H9 (cell line): ENCODE results near the gene ROBO3. TPM values are rescaled to one million over a fixed set of nuclear protein-coding genes. Genes with fewer than 3 reads are reported as not detected.

Experiments
- DNase-seq: peaks from one replicate; pipeline ENCODE4 v3.0.0-alpha.2; 2017
- H2AFZ ChIP-seq: one replicate; pipeline ENCODE4 v1.6.1; 2013; ENCODE audit warnings: mild to moderate bottlenecking, low read length, control low read depth, moderate library complexity
- H2AK5ac ChIP-seq: 2 replicates; pipeline ENCODE4 v1.6.1; 2013; ENCODE audit warnings: low read length, control low read depth, mixed read lengths; ENCODE audit not compliant: insufficient read length
- H2BK120ac ChIP-seq: one replicate; pipeline ENCODE4 v1.6.1; 2013; ENCODE audit warnings: low read depth, mild to moderate bottlenecking, low read length, control low read depth, inconsistent platforms; ENCODE audit not compliant: poor library complexity, severe bottlenecking
- H2BK12ac ChIP-seq: 2 replicates; pipeline ENCODE4 v1.6.1; 2013; ENCODE audit warnings: low read length, control low read depth, mixed read lengths, low read depth; ENCODE audit not compliant: insufficient read length
- H2BK15ac ChIP-seq: 2 replicates; pipeline ENCODE4 v1.6.1; 2013; ENCODE audit warnings: low read depth, low read length, control low read depth
- H2BK20ac ChIP-seq: one replicate; pipeline ENCODE4 v1.6.1; 2013; ENCODE audit warnings: low read depth, mild to moderate bottlenecking, low read length, control low read depth, inconsistent platforms; ENCODE audit not compliant: poor library complexity, severe bottlenecking
- H2BK5ac ChIP-seq: 2 replicates; pipeline ENCODE4 v1.6.1; 2013; ENCODE audit warnings: low read length, control low read depth, mixed read lengths; ENCODE audit not compliant: insufficient read length
- H3K14ac ChIP-seq: 2 replicates; pipeline ENCODE4 v1.6.1; 2013; ENCODE audit warnings: low read length, control low read depth; ENCODE audit not compliant: insufficient read depth
- H3K18ac ChIP-seq: 2 replicates; pipeline ENCODE4 v1.6.1; 2013; ENCODE audit warnings: low read depth, mild to moderate bottlenecking, mixed read lengths, low read length, control low read depth; ENCODE audit not compliant: insufficient read length
- H3K23ac ChIP-seq: 2 replicates; pipeline ENCODE4 v1.6.1; 2013; ENCODE audit warnings: low read length, control low read depth, mixed read lengths, low read depth; ENCODE audit not compliant: insufficient read length
- H3K23me2 ChIP-seq: 2 replicates; pipeline ENCODE4 v1.6.1; 2013; ENCODE audit warnings: low read depth, mild to moderate bottlenecking, mixed read lengths, low read length, control low read depth; ENCODE audit not compliant: insufficient read length, poor library complexity, severe bottlenecking
- H3K27ac ChIP-seq: 2 replicates; pipeline ENCODE4 v1.5.1; 2013; ENCODE audit warnings: low read length, control low read depth, mixed read lengths, low read depth; ENCODE audit not compliant: insufficient read length
- H3K27me3 ChIP-seq: 2 replicates; pipeline ENCODE4 v1.6.1; 2013; ENCODE audit warnings: low read length, control low read depth, inconsistent platforms; ENCODE audit not compliant: insufficient read depth
- H3K4ac ChIP-seq: 2 replicates; pipeline ENCODE4 v1.6.1; 2013; ENCODE audit warnings: low read depth, mild to moderate bottlenecking, control low read depth, inconsistent platforms, low read length, moderate library complexity
- H3K4me1 ChIP-seq: 2 replicates; pipeline ENCODE4 v1.6.1; 2013; ENCODE audit warnings: low read length, control low read depth, inconsistent platforms; ENCODE audit not compliant: insufficient read depth
- H3K4me2 ChIP-seq: 2 replicates; pipeline ENCODE4 v1.6.1; 2013; ENCODE audit warnings: low read length, control low read depth, mixed read lengths; ENCODE audit not compliant: insufficient read length, insufficient read depth
- H3K56ac ChIP-seq: 2 replicates; pipeline ENCODE4 v1.6.1; 2013; ENCODE audit warnings: low read depth, mild to moderate bottlenecking, mixed read lengths, low read length, control low read depth; ENCODE audit not compliant: insufficient read length
- H3K79me1 ChIP-seq: 2 replicates; pipeline ENCODE4 v1.6.1; 2013; ENCODE audit warnings: low read depth, mild to moderate bottlenecking, moderate library complexity, low read length, control low read depth, inconsistent platforms; ENCODE audit not compliant: insufficient read depth, poor library complexity, severe bottlenecking
- H3K79me2 ChIP-seq: 2 replicates; pipeline ENCODE4 v1.6.1; 2013; ENCODE audit warnings: low read length, control low read depth, inconsistent platforms; ENCODE audit not compliant: insufficient read depth
- H3K9ac ChIP-seq: 2 replicates; pipeline ENCODE4 v1.6.1; 2013; ENCODE audit warnings: low read length, control low read depth, mixed read lengths; ENCODE audit not compliant: insufficient read length; ENCODE audit errors: extremely low read depth
- H3K9me3 ChIP-seq: one replicate; pipeline ENCODE4 v1.6.1; 2013; ENCODE audit warnings: low read depth, low read length, inconsistent platforms; ENCODE audit not compliant: control insufficient read depth
- H3T11ph ChIP-seq: one replicate; pipeline ENCODE4 v1.6.1; 2013; ENCODE audit warnings: mild to moderate bottlenecking, low read length, control low read depth, inconsistent platforms
- H4K20me1 ChIP-seq: one replicate; pipeline ENCODE4 v1.6.1; 2013; ENCODE audit not compliant: control insufficient read depth, insufficient read length, insufficient read depth
- H4K5ac ChIP-seq: 2 replicates; pipeline ENCODE4 v1.6.1; 2013; ENCODE audit warnings: low read depth, mild to moderate bottlenecking, mixed read lengths, low read length, control low read depth; ENCODE audit not compliant: insufficient read length
- H4K8ac ChIP-seq: replicated peaks from 2 replicates; pipeline ENCODE4 v1.6.1; 2013; ENCODE audit warnings: low read length, control low read depth, mixed read lengths, low read depth; ENCODE audit not compliant: insufficient read length
- H4K91ac ChIP-seq: 2 replicates; pipeline ENCODE4 v1.6.1; 2013; ENCODE audit warnings: low read depth, mild to moderate bottlenecking, moderate library complexity, mixed read lengths, low read length, control low read depth; ENCODE audit not compliant: insufficient read length
- H3K27ac Mint-ChIP-seq, 3 experiments: 2 replicates in 2 of 3; 3 replicates in 1 of 3; pipeline ENCODE4 v1.8.0; 2020 to 2021; ENCODE audit warnings: mixed read lengths in 3 of 3, mild to moderate bottlenecking in 1 of 3, moderate library complexity in 1 of 3
- H3K27me3 Mint-ChIP-seq: 2 replicates; pipeline ENCODE4 v1.8.0; 2021; ENCODE audit warnings: low read depth, mild to moderate bottlenecking, moderate library complexity, mixed read lengths
- H3K36me3 Mint-ChIP-seq, 3 experiments: 2 replicates in 2 of 3; 3 replicates in 1 of 3; pipeline ENCODE4 v1.8.0; 2020 to 2021; ENCODE audit warnings: low read depth in 3 of 3, mixed read lengths in 3 of 3; ENCODE audit not compliant: insufficient read depth in 1 of 3
- H3K4me1 Mint-ChIP-seq, 2 experiments: 2 replicates each; pipeline ENCODE4 v1.8.0; 2020; ENCODE audit warnings: mixed read lengths in 2 of 2
- H3K4me3 Mint-ChIP-seq, 2 experiments: 2 replicates in 1 of 2; 3 replicates in 1 of 2; pipeline ENCODE4 v1.8.0; 2020 to 2021; ENCODE audit warnings: mild to moderate bottlenecking in 2 of 2, mixed read lengths in 2 of 2, moderate library complexity in 1 of 2
- H3K9me3 Mint-ChIP-seq, 2 experiments: 2 replicates in 1 of 2; 3 replicates in 1 of 2; pipeline ENCODE4 v1.8.0; 2020; ENCODE audit warnings: mild to moderate bottlenecking in 2 of 2, mixed read lengths in 2 of 2, moderate library complexity in 1 of 2
- whole genome bisulfite sequencing: extraction: QIAGEN DNeasy Blood & Tissue Kit; methylation state at CpG from one replicate; pipeline ENCODE4 v1.1.7; 2013; ENCODE audit warnings: missing lambda C conversion rate, low lambda C conversion rate, mixed read lengths; ENCODE audit not compliant: insufficient read length; ENCODE audit errors: extremely low coverage; 5-methylcytosine and 5-hydroxymethylcytosine counted together
- total RNA-seq: library from RNA; stranded (reverse); gene quantifications from 2 replicates; pipeline ENCODE4 v1.2.1, GENCODE V29; 2021
- TF ChIP-seq, protein P1 (sequence below): fragments of 200-600 bp; sonication (generic); conservative IDR thresholded peaks from 3 replicates; pipeline ENCODE4 v1.8.0; 2021; ENCODE audit warnings: antibody characterized with exemption, mild to moderate bottlenecking

The ROBO3 gene
- total RNA-seq, 1 experiment from 2014 or later: 12.6 TPM

DNA sequence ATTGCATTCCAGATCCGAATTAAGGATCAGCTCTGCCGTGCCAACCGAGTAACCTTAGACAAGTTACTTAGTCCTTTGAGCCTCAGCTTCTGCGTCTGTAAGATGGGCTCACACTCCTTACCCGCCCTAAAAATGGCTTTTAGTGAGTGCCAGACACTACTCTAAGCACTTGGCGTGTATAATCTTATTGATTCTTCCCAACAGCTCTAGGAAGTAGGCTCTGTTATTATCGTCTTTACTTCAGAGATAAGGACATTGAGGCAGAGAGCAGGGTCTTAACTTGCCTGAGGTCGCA, 21.7 kb upstream of the ROBO3 start:
- H3T11ph ChIP-seq: no peak overlapping the region
- peaks cover 16 to 54% of the 10 kb centered on the region in 2 experiments for H3K4me1 Mint-ChIP-seq
- WGBS: no CpG with 5 or more reads among the region's 8 CpGs
- no peak overlapping the region for H3K14ac ChIP-seq
- H3K9ac ChIP-seq: no peak overlapping the region
- H2BK120ac ChIP-seq: no peak overlapping the region
- no peak overlapping the region for H3K23ac ChIP-seq
- H3K27me3 Mint-ChIP-seq: peaks cover 7% of the 10 kb centered on the region
- H3K36me3 Mint-ChIP-seq: no peaks in the 10 kb centered on the region
- H3K27me3 ChIP-seq: peaks cover 98% of the 10 kb centered on the region
- DNase-seq: no peak
- H2AFZ ChIP-seq: no peak overlapping the region
- peak overlapping the region; percentile 24 for H3K4me2 ChIP-seq
- H3K56ac ChIP-seq: no peak overlapping the region
- no peak overlapping the region for H4K8ac ChIP-seq
- H3K9me3 ChIP-seq: no peaks in the 10 kb centered on the region
- no peak overlapping the region for H4K91ac ChIP-seq
- H3K23me2 ChIP-seq: peaks cover 3% of the 10 kb centered on the region
- peaks cover 0 to 2% of the 10 kb centered on the region in 2 experiments; a peak in 3 of 5 replicates for H3K9me3 Mint-ChIP-seq
- H2BK15ac ChIP-seq: no peak overlapping the region
- no peak overlapping the region for H2AK5ac ChIP-seq
- no peak overlapping the region for H2BK5ac ChIP-seq
- H3K79me1 ChIP-seq: no peaks in the 10 kb centered on the region
- H3K4ac ChIP-seq: no peak overlapping the region
- no peak overlapping the region for H2BK12ac ChIP-seq
- H4K5ac ChIP-seq: no peak overlapping the region
- no peaks in the 10 kb centered on the region for H3K79me2 ChIP-seq
- H3K27ac ChIP-seq: no peak overlapping the region
- no peaks in the 10 kb centered on the region; the same call in 1 of the 2 replicates for H3K4me1 ChIP-seq
- no peak overlapping the region for H3K27ac Mint-ChIP-seq
- no peak overlapping the region for H3K18ac ChIP-seq
- no peak overlapping the region for H2BK20ac ChIP-seq
- peak overlapping the region; percentile 48 to 50 for H3K4me3 Mint-ChIP-seq
- H4K20me1 ChIP-seq: no peaks in the 10 kb centered on the region
- TF ChIP-seq, protein P1, sequence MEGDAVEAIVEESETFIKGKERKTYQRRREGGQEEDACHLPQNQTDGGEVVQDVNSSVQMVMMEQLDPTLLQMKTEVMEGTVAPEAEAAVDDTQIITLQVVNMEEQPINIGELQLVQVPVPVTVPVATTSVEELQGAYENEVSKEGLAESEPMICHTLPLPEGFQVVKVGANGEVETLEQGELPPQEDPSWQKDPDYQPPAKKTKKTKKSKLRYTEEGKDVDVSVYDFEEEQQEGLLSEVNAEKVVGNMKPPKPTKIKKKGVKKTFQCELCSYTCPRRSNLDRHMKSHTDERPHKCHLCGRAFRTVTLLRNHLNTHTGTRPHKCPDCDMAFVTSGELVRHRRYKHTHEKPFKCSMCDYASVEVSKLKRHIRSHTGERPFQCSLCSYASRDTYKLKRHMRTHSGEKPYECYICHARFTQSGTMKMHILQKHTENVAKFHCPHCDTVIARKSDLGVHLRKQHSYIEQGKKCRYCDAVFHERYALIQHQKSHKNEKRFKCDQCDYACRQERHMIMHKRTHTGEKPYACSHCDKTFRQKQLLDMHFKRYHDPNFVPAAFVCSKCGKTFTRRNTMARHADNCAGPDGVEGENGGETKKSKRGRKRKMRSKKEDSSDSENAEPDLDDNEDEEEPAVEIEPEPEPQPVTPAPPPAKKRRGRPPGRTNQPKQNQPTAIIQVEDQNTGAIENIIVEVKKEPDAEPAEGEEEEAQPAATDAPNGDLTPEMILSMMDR: no peak
